HepG2 (cell line): ENCODE measurements around the gene ZFHX3. TPM values are rescaled to one million over a fixed set of nuclear protein-coding genes. Genes with fewer than 3 reads are reported as not detected.

Source experiments
- E2F5 ChIP-seq: sonication (generic); formaldehyde crosslinking; conservative IDR thresholded peaks from 2 replicates; pipeline ENCODE4 v1.4.0; 2020; ENCODE audit warnings: missing genetic modification reagents
- HIVEP1 ChIP-seq: sonication (generic); formaldehyde crosslinking; IDR thresholded peaks from 2 replicates; pipeline ENCODE4 v1.4.0; 2020; ENCODE audit warnings: mild to moderate bottlenecking, missing genetic modification reagents
- KDM5B ChIP-seq: sonication (generic); formaldehyde crosslinking; IDR thresholded peaks from 2 replicates; pipeline ENCODE4 v1.4.0; 2020; ENCODE audit warnings: missing genetic modification reagents, mild to moderate bottlenecking, borderline replicate concordance
- KLF12 ChIP-seq: sonication (generic); formaldehyde crosslinking; IDR thresholded peaks from 2 replicates; pipeline ENCODE4 v1.4.0; 2020; ENCODE audit warnings: missing genetic modification reagents, borderline replicate concordance
- MAZ ChIP-seq, 2 experiments: sonication (generic) in 1 of 2; formaldehyde crosslinking in 1 of 2; IDR thresholded peaks; 2 replicates each; pipeline versions ENCODE4 v1.5.0 to v1.6.1; 2012 to 2020; ENCODE audit warnings: low read depth in 2 of 2, mild to moderate bottlenecking in 2 of 2, borderline replicate concordance in 1 of 2, improper control_type of control experiment in 1 of 2, low read length in 1 of 2, missing genetic modification reagents in 1 of 2, moderate library complexity in 1 of 2
- NFYB ChIP-seq: sonication (generic); formaldehyde crosslinking; IDR thresholded peaks from 2 replicates; pipeline ENCODE4 v1.4.0; 2020; ENCODE audit warnings: missing genetic modification reagents
- PAXIP1 ChIP-seq: sonication (generic); formaldehyde crosslinking; conservative IDR thresholded peaks from 2 replicates; pipeline ENCODE4 v1.4.0; 2020; ENCODE audit warnings: mild to moderate bottlenecking, missing genetic modification reagents, moderate library complexity
- RCOR2 ChIP-seq: IDR thresholded peaks from 2 replicates; pipeline ENCODE4 v1.6.1; 2016; ENCODE audit warnings: missing biosample characterization, missing genetic modification reagents
- SMARCC2 ChIP-seq: fragments of 450-650 bp; IDR thresholded peaks from 2 replicates; pipeline ENCODE4 v1.6.1; 2017; ENCODE audit warnings: antibody characterized with exemption, mild to moderate bottlenecking
- ZBTB38 ChIP-seq: sonication (generic); formaldehyde crosslinking; IDR thresholded peaks from 2 replicates; pipeline ENCODE4 v1.5.1; 2020; ENCODE audit warnings: mild to moderate bottlenecking, missing genetic modification reagents
- ZNF20 ChIP-seq: sonication (generic); formaldehyde crosslinking; IDR thresholded peaks from 2 replicates; pipeline ENCODE4 v1.4.0; 2020; ENCODE audit warnings: mild to moderate bottlenecking, moderate library complexity, missing genetic modification reagents
- ZNF552 ChIP-seq: sonication (generic); formaldehyde crosslinking; IDR thresholded peaks from 2 replicates; pipeline ENCODE4 v1.9.0; 2022; ENCODE audit warnings: missing genetic modification reagents, mild to moderate bottlenecking, borderline replicate concordance
- ZNF678 ChIP-seq: sonication (generic); formaldehyde crosslinking; IDR thresholded peaks from 2 replicates; pipeline ENCODE4 v1.4.0; 2020; ENCODE audit warnings: mild to moderate bottlenecking, missing genetic modification reagents
- ZXDC ChIP-seq: sonication (generic); formaldehyde crosslinking; IDR thresholded peaks from 2 replicates; pipeline ENCODE4 v1.5.0; 2020; ENCODE audit warnings: mild to moderate bottlenecking, missing genetic modification reagents
- polyA plus RNA-seq, 8 experiments: library from polyadenylated mRNA; depleted of rRNA in 3 of 8; stranded (reverse) in 7 of 8; unstranded in 1 of 8; fragments of >200 nt; fragmentation: Illumina TruSeq in 4 of 8; extraction: Trizol in 4 of 8; gene quantifications; 2 replicates each; pipeline versions ENCODE4 v1.2.1 to v1.2.3, GENCODE V29; 2011 to 2016; ENCODE audit warnings: low read depth in 4 of 8, missing spikeins in 1 of 8, mixed read lengths in 1 of 8; ENCODE audit not compliant: insufficient read depth in 1 of 8
- total RNA-seq, 5 experiments: library from RNA; depleted of rRNA; stranded (reverse); fragments of >200 nt; fragmentation: Illumina TruSeq; extraction: Trizol; gene quantifications; 2 replicates each; pipeline ENCODE4 v1.2.3, GENCODE V29; 2016; ENCODE audit warnings: low read depth in 1 of 5
- TF ChIP-seq, protein P1 (sequence below): sonication (generic); formaldehyde crosslinking; IDR thresholded peaks from 2 replicates; pipeline ENCODE4 v1.8.0; 2022; ENCODE audit warnings: missing genetic modification reagents, mild to moderate bottlenecking, borderline replicate concordance
- TF ChIP-seq, protein P2 (sequence below): sonication (generic); formaldehyde crosslinking; IDR thresholded peaks from 2 replicates; pipeline ENCODE4 v1.8.1; 2023; ENCODE audit warnings: missing genetic modification reagents, mild to moderate bottlenecking, borderline replicate concordance
- TF ChIP-seq, protein P3 (sequence below): sonication (generic); formaldehyde crosslinking; IDR thresholded peaks from 2 replicates; pipeline ENCODE4 v1.8.0; 2022; ENCODE audit warnings: mild to moderate bottlenecking, missing genetic modification reagents

ZFHX3 gene
- total and polyA plus RNA-seq, 2 of the 13 experiments (the other 11 are each of a cell fraction or from before 2014, with no cell fraction given), result 5.0 to 6.0 TPM

DNA sequence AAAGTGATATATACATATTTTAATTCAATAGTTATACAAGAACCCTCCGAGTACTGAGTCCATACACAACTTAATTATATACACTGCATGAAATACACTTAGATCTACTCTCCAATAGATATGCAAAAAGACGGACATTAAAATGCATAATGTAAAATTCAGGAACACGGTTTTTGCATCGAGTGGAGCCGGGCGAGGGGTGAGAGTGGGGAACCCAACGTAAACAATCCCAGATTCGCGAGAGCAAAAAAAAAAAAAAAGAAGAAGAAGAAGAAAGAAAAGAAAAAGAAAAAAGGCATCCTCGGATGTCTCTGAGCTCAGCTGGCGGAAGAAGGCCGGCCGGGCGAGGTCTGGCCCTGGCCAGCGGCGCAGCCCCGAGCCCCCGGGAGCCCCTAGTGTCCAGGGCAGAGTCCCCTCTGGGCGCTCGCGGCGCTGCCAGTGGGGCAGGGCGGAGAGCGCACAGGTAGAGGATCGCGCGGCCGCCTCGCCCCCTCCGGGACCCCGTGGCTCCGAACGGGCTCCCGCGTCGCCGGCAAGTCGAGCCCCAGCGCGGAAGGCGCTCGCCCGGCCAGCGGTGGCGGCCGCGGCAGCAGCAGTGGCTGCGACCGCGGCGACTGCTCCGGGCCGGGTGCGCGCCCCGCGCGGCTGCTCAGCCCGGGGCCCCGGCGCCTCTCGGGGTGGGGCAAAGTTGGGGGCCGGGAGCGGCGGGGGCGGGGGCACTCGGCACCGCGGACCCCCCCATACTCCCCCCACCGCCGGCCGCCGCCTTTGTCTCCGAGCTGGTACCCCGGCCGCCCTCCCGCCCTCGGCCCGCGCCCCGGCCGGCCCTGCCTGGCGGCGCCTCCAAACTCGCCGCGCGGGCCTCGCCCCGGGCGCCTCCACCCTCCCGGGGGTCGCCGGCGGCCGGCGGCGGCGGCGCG is 9.6 kb upstream of the ZFHX3 start (continued):
- TF ChIP-seq, protein P1, sequence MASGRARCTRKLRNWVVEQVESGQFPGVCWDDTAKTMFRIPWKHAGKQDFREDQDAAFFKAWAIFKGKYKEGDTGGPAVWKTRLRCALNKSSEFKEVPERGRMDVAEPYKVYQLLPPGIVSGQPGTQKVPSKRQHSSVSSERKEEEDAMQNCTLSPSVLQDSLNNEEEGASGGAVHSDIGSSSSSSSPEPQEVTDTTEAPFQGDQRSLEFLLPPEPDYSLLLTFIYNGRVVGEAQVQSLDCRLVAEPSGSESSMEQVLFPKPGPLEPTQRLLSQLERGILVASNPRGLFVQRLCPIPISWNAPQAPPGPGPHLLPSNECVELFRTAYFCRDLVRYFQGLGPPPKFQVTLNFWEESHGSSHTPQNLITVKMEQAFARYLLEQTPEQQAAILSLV, result no peak
- TF ChIP-seq KDM5B (CRISPR knock-in tag) (peak; percentile 58; the same call in 1 of the 2 replicates), ZNF552 (no peak), PAXIP1 (CRISPR knock-in tag) (no peak), RCOR2 (CRISPR knock-in tag) (no peak), HIVEP1 (CRISPR knock-in tag) (no peak), ZNF678 (CRISPR knock-in tag) (no peak), ZXDC (CRISPR knock-in tag) (no peak), KLF12 (CRISPR knock-in tag) (no peak), MAZ (IDR thresholded peaks at IDR 0.05; ENCODE audit: borderline replicate concordance, low read depth, low read length) (peak; percentile 58; the same call in 1 of the 2 replicates), MAZ (CRISPR knock-in tag; IDR thresholded peaks at IDR 0.05; ENCODE audit: low read depth) (peak; percentile 50; the same call in 1 of the 2 replicates), ZNF20 (CRISPR knock-in tag) (no peak), SMARCC2 (no peak), NFYB (no peak), E2F5 (CRISPR knock-in tag) (0 out of 2 replicates have a peak, but pooled peaks have one; percentile 24), ZBTB38 (CRISPR knock-in tag) (0 out of 2 replicates have a peak, but pooled peaks have one; percentile 32)
- TF ChIP-seq, protein P2, sequence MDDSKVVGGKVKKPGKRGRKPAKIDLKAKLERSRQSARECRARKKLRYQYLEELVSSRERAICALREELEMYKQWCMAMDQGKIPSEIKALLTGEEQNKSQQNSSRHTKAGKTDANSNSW, result no peak; the same call in 1 of the 2 replicates
- TF ChIP-seq, protein P3, sequence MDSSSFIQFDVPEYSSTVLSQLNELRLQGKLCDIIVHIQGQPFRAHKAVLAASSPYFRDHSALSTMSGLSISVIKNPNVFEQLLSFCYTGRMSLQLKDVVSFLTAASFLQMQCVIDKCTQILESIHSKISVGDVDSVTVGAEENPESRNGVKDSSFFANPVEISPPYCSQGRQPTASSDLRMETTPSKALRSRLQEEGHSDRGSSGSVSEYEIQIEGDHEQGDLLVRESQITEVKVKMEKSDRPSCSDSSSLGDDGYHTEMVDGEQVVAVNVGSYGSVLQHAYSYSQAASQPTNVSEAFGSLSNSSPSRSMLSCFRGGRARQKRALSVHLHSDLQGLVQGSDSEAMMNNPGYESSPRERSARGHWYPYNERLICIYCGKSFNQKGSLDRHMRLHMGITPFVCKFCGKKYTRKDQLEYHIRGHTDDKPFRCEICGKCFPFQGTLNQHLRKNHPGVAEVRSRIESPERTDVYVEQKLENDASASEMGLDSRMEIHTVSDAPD, result no peak
